GM04504 (cell line): ENCODE measurements around the gene B4GALT6.

Experiments
- DNase-seq: peaks from one replicate; pipeline ENCODE4 v3.0.0-alpha.2; 2012; ENCODE audit warnings: low read depth

B4GALT6 gene

GRCh38 chr18:31659576-31660177 lies 24.7 kb downstream of the B4GALT6 start:
- no peak for DNase-seq

DNA sequence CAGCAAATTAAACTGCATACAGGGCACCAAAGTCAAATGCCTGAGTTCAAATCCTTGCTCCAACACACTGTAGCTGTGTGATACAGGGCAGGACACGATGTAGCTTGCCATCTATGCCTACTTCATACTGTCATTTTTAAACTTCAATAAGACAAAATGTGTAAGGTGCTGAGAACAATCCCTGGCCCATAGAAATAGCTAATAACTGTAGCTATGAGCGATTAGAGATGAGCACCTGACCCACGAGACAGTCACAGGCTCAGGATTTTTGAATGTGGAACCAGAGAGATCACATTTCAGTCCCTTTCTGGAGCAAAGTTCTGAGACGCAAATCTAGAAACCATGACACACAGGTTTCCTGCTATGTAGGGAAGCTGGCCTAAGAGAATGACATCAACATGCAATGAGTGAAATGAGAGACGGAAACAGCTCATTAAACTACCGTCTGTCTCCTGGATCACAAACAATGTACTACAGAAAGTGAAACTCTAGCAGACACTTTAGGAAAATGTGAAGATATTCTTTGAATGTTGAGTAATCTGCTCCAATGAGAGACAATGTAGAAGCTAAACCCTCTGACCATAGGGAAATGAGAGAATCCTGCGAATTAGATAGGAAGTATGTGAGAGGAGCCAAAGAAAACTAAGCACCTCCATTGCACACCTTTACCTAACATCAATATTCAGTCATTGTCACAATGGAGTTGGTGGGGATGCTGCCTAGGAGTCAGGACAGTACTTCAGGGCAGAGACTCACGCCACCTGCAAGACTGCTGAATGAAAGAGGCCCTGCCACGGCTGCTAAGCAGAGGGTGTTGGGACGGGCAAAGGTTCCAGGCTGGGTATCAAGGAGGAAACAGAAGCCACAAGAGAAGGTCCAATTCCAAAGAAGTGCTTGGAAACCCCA lies 25.5 kb downstream of the B4GALT6 start:
- no peak for DNase-seq

DNA sequence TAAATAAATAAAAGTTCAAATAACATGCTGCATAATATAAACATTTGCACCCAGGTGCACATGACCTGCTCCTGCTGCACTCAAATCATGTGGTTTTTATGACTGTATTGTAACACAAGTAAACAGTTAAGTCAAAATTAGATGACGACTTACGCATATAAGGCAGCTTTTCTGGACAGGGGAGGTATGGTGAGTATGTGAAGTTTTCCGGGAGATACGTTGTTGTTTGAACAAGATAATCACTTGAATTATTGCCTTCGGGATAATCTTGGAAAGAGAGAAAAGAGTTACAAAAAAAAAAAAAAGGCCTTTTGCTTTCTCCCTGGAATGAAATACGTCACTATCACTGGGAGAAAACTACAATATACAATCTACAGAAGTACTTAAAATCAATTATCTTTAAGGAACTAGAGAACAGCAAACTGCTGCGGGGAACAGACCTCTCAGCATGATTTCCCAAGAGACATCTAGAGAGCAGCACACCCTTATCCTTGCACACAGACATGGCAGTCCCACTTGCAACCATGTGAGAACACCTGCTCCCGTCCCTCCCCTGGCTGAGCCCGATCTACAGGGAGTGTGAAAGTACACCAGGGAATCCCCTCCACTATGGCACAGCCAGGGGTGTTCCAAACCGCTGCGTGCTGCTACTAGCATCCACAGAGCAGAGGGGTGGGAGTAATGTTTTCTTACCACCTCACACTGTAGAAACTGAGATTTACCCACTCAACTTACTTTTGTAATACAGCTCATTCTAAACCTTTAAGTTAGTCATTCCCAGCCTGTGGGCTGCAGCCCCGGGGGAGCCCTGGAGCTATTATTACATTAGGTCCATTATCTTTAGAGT lies 26.3 kb downstream of the B4GALT6 start:
- no peak for DNase-seq

- no peak for DNase-seq
Observed at GRCh38 chr18:31656754-31657153, 27.6 kb downstream of the B4GALT6 start.

DNA sequence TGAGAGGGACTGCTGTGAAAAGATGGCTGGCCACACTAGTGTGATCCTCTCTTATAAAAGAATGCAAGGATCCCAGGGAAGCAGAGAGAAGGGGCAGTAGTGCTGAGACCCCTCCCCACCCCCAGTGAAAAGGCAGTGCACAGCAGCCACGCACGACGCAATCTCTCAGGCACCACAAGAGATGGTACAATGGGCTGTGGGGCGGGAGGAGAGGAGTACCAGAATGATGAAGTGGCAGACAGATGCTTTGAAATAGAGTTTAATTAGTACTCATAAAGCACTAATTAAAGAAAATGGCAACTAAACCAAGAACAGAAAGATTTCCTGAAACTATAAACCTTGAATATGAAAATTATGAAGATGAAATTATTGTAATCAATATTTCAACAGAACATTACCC lies 29.0 kb downstream of the B4GALT6 start:
- DNase-seq: no peak

DNA sequence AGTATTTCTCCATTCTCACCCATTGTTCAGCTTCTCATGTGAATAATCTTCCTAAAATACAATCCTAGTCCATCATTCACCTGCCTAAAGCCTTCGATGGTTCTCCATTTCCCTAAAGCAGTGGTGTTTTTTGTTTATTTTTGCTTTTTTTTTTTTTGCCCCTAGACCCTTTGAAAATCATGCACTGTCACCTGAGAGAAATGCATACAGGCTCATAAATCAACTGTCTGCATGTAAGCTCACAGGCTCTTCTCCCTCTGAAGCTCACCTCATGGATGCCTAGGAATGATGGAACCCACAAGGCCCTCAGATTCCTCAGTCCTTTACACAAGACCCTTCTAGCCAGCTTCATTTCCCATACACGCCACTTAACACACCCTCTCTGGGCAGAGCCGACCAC lies 31.5 kb downstream of the B4GALT6 start:
- no peak for DNase-seq

- no peak for DNase-seq
Observed at GRCh38 chr18:31652357-31652756, 32.0 kb downstream of the B4GALT6 start.

- DNase-seq: no peak
Observed at GRCh38 chr18:31651369-31651768, 33.0 kb downstream of the B4GALT6 start.

- no peak for DNase-seq
Observed at GRCh38 chr18:31649978-31650719, 34.2 kb downstream of the B4GALT6 start.

- DNase-seq: no peak
Observed at GRCh38 chr18:31649449-31649848, 34.9 kb downstream of the B4GALT6 start.

- peak; percentile 47 for DNase-seq
Observed at GRCh38 chr18:31648966-31649429, 35.4 kb downstream of the B4GALT6 start.

- DNase-seq: no peak
Observed at GRCh38 chr18:31648458-31648857, 35.9 kb downstream of the B4GALT6 start.

DNA sequence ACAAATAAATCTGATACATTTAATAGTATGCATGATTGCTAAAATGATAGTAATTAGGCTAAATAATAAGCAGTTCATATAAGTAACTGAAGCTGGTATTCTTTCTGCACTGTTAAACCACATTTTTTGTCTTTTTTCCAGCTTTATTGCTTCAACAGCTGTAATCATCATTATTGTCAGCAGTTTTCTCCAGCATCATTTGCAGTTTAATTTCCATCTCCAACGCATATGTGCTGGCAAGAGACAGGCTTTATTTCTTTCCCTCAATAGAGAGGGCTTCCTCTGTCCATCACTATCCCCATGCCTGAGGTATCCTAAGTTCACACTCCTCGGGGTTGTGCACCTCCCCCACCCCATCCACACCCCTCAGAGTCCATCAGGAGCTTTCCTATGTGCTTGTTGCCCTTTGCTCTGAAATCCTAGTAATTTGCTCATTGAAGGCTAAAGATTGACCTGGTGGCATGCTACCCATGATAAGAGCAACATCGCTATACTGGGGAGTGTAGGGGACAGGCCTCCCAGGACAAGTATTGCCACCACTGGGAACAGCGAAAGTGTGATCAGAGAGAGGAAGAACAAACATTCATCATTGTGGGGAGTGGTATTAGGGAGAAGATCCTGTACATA lies 37.1 kb downstream of the B4GALT6 start:
- DNase-seq: no peak

GRCh38 chr18:31646332-31647126 lies 37.9 kb downstream of the B4GALT6 start:
- DNase-seq: no peak

GRCh38 chr18:31645411-31645810 lies 39.0 kb downstream of the B4GALT6 start:
- no peak for DNase-seq

GRCh38 chr18:31643003-31643402 lies 41.4 kb downstream of the B4GALT6 start:
- no peak for DNase-seq

DNA sequence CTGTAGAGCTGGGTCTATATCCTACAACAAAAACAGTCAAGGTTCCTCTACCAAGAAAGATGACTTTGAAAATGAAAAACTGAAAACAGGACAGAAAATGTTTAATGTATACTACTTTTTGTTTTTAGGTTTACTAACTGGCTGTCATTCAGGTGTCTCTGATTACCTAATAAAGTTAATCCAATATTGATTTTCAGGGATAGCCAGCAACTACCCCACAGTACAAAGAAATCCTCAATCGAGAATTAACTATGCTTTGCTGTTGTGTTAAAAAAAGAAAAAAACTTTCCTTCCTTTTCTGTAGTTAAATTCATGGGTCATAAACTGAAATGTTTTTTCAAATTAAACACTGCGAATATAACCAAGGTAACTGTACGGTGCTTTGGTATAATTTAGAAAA lies 46.9 kb downstream of the B4GALT6 start:
- DNase-seq: no peak

DNA sequence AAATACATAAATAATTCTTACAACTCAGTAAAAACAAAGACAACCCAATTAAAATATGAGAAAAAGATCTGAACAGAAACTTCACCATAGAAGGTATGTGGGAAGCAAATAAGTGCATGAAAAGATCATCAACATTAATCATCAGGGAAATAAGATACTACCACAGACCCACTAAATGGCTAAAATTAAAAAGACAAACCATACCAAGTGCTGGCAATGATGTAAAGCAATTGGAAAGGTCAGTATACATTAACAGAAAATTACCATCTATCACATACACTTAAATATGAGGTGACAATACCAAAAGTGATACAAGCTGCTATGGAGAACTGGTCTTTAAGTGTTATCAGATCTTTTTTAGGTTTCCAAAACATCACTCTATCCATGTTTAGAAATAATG lies 48.0 kb downstream of the B4GALT6 start:
- DNase-seq: no peak

DNA sequence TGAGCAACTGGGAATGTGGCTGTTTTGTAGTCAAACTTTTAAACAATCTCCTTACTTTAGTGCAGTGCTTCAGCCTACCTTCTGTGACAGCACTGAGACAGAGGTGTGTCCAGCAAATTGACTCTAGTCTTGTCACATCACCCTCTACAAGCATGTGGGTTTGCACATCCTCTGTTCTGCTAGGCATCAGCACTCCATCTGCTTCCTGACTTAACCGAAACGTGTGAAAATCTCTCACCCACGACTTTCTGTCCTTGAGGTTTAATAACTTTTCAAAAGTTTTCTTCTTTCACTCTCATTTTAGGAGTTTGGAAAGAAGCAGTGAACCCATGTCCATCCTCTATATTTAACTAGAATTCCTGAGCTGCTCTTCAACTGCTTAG lies 50.1 kb downstream of the B4GALT6 start:
- no peak for DNase-seq
